Neural cell (in vitro differentiated cells): ENCODE results near the gene ABCC5. TPM values are rescaled to one million over a fixed set of nuclear protein-coding genes. Genes with fewer than 3 reads are reported as not detected.
"Not testable (repeated sequence)": the region's sequence is repeated elsewhere in the genome, so short reads cannot be mapped to it uniquely, and the experiment has no call there.

ENCODE experiments used
- H2AFZ ChIP-seq: fragments of 200-600, 300-800 bp; sonication (generic), shearing (Covaris generic); 2 replicates; pipeline ENCODE4 v1.6.0; 2014; ENCODE audit warnings: low read depth, mild to moderate bottlenecking, antibody characterized with exemption, low read length, moderate library complexity
- H3F3A ChIP-seq: fragments of 200-600 bp; shearing (Covaris generic); 2 replicates; pipeline ENCODE4 v1.6.1; 2016; ENCODE audit warnings: mild to moderate bottlenecking, moderate library complexity, mixed read lengths, antibody characterized with exemption, low read length; ENCODE audit not compliant: insufficient read depth, poor library complexity, severe bottlenecking
- H3K27ac ChIP-seq: fragments of 200-600, 300-800 bp; sonication (generic), shearing (Covaris generic); 2 replicates; pipeline ENCODE4 v1.5.1; 2014; ENCODE audit warnings: mild to moderate bottlenecking, low read length, moderate library complexity
- H3K27me3 ChIP-seq: fragments of 300-800, 200-600 bp; sonication (generic), shearing (Covaris generic); 2 replicates; pipeline ENCODE4 v1.6.0; 2014; ENCODE audit warnings: mild to moderate bottlenecking, low read depth, low read length, moderate library complexity; ENCODE audit not compliant: insufficient read depth
- H3K36me3 ChIP-seq: fragments of 300-800, 200-600 bp; sonication (generic), shearing (Covaris generic); 2 replicates; pipeline ENCODE4 v1.5.1; 2014; ENCODE audit warnings: mild to moderate bottlenecking, antibody characterized with exemption, low read length, moderate library complexity; ENCODE audit not compliant: insufficient read depth
- H3K4me2 ChIP-seq: fragments of 300-800, 200-600 bp; sonication (generic), shearing (Covaris generic); 2 replicates; pipeline ENCODE4 v1.6.0; 2014; ENCODE audit warnings: mild to moderate bottlenecking, low read length
- H3K4me3 ChIP-seq: fragments of 300-800, 200-600 bp; sonication (generic), shearing (Covaris generic); 2 replicates; pipeline ENCODE4 v1.5.1; 2014; ENCODE audit warnings: mild to moderate bottlenecking, low read length, moderate library complexity
- H3K79me2 ChIP-seq: fragments of 200-600 bp; shearing (Covaris generic); replicated peaks from 2 replicates; pipeline ENCODE4 v1.6.0; 2014; ENCODE audit warnings: mild to moderate bottlenecking, low read length, moderate library complexity; ENCODE audit not compliant: insufficient read depth
- H3K9ac ChIP-seq: fragments of 300-800, 200-600 bp; sonication (generic), shearing (Covaris generic); 2 replicates; pipeline ENCODE4 v1.6.1; 2016; ENCODE audit warnings: mild to moderate bottlenecking, low read length, mixed read lengths
- H3K9me2 ChIP-seq: fragments of 200-600 bp; shearing (Covaris generic); 2 replicates; pipeline ENCODE4 v1.6.1; 2016; ENCODE audit warnings: mild to moderate bottlenecking, low read length, mixed read lengths; ENCODE audit not compliant: insufficient read depth
- H3K9me3 ChIP-seq: fragments of 200-600, 300-800 bp; sonication (generic), shearing (Covaris generic); 2 replicates; pipeline ENCODE4 v1.6.1; 2016; ENCODE audit warnings: mild to moderate bottlenecking, mixed run types, low read length, moderate library complexity, mixed read lengths
- H4K20me1 ChIP-seq: fragments of 200-600 bp; shearing (Covaris generic); 2 replicates; pipeline ENCODE4 v1.6.1; 2016; ENCODE audit warnings: mild to moderate bottlenecking, mixed run types; ENCODE audit not compliant: insufficient read depth
- MXI1 ChIP-seq: fragments of 450-650 bp; conservative IDR thresholded peaks from 2 replicates; pipeline ENCODE4 v1.6.1; 2014; ENCODE audit warnings: antibody characterized with exemption, mild to moderate bottlenecking; ENCODE audit not compliant: poor library complexity, severe bottlenecking
- POLR2AphosphoS5 ChIP-seq: IDR thresholded peaks from 2 replicates; pipeline ENCODE4 v1.6.1; 2012
- RAD21 ChIP-seq: fragments of 450-650 bp; conservative IDR thresholded peaks from 2 replicates; pipeline ENCODE4 v1.6.1; 2014; ENCODE audit warnings: antibody characterized with exemption, mild to moderate bottlenecking, moderate library complexity
- SMC3 ChIP-seq: fragments of 450-650 bp; conservative IDR thresholded peaks from 2 replicates; pipeline ENCODE4 v1.6.1; 2014; ENCODE audit warnings: antibody characterized with exemption, mild to moderate bottlenecking, moderate library complexity; ENCODE audit not compliant: poor library complexity
- polyA plus RNA-seq: library from polyadenylated mRNA; depleted of rRNA; stranded (reverse); fragments of >200 nt; gene quantifications from 2 replicates; pipeline ENCODE4 v1.2.3, GENCODE V29; 2014
- TF ChIP-seq, protein P1 (sequence below): IDR thresholded peaks from 2 replicates; pipeline ENCODE4 v1.6.1; 2012; ENCODE audit warnings: borderline replicate concordance

ABCC5 gene
- polyA plus RNA-seq, 1 donor from 2014 or later = 227 TPM

DNA sequence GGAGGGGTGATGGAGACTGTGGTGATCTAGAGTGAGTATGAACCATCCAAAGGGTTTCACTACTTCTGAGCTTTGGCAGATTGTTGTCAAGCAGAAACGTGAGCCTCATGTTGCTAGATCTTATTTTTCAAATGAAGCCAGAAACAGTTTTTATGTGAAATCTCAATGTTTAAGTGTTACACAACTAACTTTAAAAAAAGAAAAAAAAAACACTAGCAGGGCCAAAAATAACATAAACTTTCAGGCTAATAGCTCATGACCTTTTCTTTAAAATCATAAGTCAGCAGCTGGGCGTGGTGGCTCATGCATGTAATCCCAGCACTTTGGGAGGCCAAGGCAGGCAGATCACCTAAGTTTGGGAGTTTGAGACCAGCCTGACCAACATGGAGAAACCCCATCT, 11.8 kb upstream of the ABCC5 start:
- Histone ChIP-seq H3K4me3 (no peak overlapping the region), H3K9me3 (no peaks in the 10 kb centered on the region), H3K36me3 (no peaks in the 10 kb centered on the region), H3K9ac (no peak overlapping the region), H3F3A (no peaks in the 10 kb centered on the region), H4K20me1 (no peaks in the 10 kb centered on the region), H3K4me2 (no peak overlapping the region), H3K27ac (no peak overlapping the region), H3K27me3 (no peaks in the 10 kb centered on the region), H2AFZ (no peak overlapping the region), H3K79me2 (no peaks in the 10 kb centered on the region), H3K9me2 (no peaks in the 10 kb centered on the region)
- TF ChIP-seq SMC3 (no peak), RAD21 (no peak), POLR2AphosphoS5 (no peak)

DNA sequence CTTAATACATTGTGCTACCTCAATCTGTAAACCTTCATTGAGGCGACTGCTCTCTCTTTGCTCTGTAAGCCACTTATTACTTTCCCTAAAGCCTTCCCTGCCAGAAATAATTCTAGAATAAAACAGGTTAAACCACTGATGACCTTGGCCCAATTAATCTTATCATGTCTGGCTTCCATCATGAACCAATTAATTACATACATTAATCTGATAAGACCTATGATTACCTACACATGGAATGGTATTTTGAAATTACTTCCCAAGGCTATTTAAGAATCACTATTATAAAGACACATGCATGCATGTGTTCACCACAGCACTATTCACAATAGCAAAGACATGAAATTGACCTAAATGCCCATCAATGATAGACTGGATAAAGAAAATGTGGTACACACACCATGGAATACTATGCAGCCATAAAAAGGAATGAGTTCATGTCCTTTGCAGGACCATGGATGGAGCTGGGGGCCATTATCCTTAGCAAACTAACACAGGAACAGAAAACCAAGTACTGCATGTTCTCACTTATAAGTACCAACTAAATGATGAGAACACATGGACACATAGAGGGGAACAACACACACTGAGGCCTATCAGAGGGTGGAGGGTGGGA, 10.7 kb upstream of the ABCC5 start:
- H3K27ac ChIP-seq, H3K27me3 ChIP-seq, H2AFZ ChIP-seq, H3K4me3 ChIP-seq, H3K9ac ChIP-seq, H3K9me3 ChIP-seq, H3K4me2 ChIP-seq, H3K9me2 ChIP-seq, H3F3A ChIP-seq, H4K20me1 ChIP-seq, H3K36me3 ChIP-seq, H3K79me2 ChIP-seq: not testable (repeated sequence)

DNA sequence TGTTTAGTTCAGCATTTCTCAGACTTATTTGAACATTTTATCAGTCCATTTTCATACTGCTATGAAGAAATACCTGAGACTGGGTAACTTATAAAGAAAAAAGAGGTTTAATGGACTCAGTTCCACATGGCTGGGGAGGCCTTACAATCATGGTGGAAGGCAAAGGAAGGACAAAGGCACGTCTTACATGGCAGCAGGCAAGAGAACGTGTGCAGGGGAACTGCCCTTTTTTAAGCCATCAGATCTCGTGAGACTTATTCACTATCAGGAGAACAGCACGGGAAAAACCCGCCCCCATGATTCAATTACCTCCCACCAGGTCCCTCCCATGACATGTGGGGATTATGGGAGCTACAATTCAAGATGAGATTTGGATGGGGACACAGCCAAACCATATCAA, 7.6 kb upstream of the ABCC5 start:
- not testable (repeated sequence) for H3K4me2 ChIP-seq, H3K36me3 ChIP-seq, H3K79me2 ChIP-seq, H3K4me3 ChIP-seq, H3K9ac ChIP-seq, H3K9me3 ChIP-seq, H4K20me1 ChIP-seq, H2AFZ ChIP-seq, H3K27ac ChIP-seq, H3K27me3 ChIP-seq, H3K9me2 ChIP-seq, H3F3A ChIP-seq

DNA sequence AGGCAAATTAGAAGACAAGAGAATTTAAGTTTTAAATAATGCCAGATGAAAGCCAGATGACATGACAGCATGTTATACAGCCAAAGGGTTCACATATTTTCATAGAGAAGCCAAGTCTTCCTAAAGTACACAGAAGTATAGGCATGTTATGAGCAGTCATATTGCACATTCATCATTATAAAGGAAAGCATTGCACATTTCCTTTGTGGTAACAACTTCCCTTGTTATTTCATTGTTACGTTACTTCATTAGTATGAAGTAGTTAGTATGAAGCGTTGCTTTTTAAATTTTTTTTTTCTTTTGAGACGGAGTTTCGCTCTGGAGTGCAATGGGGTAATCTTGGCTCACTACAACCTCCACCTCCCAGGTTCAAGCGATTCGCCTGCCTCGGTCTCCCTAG, 4.6 kb upstream of the ABCC5 start:
- Histone ChIP-seq H3K9me2 (no peaks in the 10 kb centered on the region), H3K9me3 (no peaks in the 10 kb centered on the region), H2AFZ (no peak overlapping the region), H3K79me2 (no peaks in the 10 kb centered on the region), H3K36me3 (no peaks in the 10 kb centered on the region), H3K27ac (no peak overlapping the region), H3K9ac (no peak overlapping the region), H4K20me1 (no peaks in the 10 kb centered on the region), H3K27me3 (no peaks in the 10 kb centered on the region), H3F3A (no peaks in the 10 kb centered on the region), H3K4me3 (no peak overlapping the region), H3K4me2 (no peak overlapping the region)
- TF ChIP-seq, protein P1, sequence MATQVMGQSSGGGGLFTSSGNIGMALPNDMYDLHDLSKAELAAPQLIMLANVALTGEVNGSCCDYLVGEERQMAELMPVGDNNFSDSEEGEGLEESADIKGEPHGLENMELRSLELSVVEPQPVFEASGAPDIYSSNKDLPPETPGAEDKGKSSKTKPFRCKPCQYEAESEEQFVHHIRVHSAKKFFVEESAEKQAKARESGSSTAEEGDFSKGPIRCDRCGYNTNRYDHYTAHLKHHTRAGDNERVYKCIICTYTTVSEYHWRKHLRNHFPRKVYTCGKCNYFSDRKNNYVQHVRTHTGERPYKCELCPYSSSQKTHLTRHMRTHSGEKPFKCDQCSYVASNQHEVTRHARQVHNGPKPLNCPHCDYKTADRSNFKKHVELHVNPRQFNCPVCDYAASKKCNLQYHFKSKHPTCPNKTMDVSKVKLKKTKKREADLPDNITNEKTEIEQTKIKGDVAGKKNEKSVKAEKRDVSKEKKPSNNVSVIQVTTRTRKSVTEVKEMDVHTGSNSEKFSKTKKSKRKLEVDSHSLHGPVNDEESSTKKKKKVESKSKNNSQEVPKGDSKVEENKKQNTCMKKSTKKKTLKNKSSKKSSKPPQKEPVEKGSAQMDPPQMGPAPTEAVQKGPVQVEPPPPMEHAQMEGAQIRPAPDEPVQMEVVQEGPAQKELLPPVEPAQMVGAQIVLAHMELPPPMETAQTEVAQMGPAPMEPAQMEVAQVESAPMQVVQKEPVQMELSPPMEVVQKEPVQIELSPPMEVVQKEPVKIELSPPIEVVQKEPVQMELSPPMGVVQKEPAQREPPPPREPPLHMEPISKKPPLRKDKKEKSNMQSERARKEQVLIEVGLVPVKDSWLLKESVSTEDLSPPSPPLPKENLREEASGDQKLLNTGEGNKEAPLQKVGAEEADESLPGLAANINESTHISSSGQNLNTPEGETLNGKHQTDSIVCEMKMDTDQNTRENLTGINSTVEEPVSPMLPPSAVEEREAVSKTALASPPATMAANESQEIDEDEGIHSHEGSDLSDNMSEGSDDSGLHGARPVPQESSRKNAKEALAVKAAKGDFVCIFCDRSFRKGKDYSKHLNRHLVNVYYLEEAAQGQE = no peak
- TF ChIP-seq MXI1 = no peak
